Forelimb muscle (tissue), 1 donor: ENCODE results near the gene TNNI3K. TPM values are rescaled to one million over a fixed set of nuclear protein-coding genes. Genes with fewer than 3 reads are reported as not detected.

ENCODE experiments used
- DNase-seq: peaks from one replicate; pipeline ENCODE4 v3.0.0-alpha.2; 2013; ENCODE audit warnings: low read depth
- polyA plus RNA-seq: library from polyadenylated mRNA; unstranded; fragments of 120-200 nt; gene quantifications from one replicate; pipeline ENCODE4 v1.2.1, GENCODE V29; 2013; ENCODE audit not compliant: insufficient read length

TNNI3K gene
- polyA plus RNA-seq, 1 donor, result 1.8 TPM

DNA sequence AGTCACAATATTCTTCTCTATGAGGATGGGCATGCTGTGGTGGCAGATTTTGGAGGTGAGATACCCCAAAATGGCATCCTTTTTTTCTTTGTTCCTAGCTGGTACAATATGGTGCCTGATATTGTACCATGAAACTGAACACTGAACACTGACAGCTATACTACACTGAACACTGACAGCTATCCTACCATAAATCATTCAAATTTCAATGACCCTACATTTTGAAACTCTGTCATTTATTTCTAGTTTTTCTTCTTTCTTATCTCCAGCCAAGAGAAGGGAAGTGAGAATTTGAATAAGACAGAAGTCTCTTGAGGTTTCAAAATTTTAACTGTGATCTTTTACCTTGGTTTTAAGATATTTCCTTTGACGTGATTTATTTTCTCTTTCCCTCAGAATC, 200.9 kb downstream of the TNNI3K start:
- no peak for DNase-seq

DNA sequence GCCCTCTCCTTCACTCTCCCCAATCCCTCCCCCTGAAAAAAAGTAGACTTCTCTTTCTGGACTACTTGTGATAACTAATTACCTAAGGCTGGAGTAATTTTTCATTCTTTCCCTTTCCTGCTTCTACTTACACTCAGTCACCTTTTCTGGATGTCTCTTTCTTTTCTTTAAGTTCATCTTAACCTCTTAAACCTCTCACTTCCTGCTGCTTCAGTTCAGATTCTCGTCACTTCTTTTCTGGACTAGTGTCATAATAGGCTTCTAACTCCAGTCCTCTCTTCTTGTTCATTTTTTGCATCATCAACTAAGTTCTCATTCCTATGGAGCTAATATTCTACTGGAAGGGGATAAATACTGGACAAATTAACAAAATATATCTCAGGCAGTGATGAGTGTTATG, 201.8 kb downstream of the TNNI3K start:
- no peak for DNase-seq

DNA sequence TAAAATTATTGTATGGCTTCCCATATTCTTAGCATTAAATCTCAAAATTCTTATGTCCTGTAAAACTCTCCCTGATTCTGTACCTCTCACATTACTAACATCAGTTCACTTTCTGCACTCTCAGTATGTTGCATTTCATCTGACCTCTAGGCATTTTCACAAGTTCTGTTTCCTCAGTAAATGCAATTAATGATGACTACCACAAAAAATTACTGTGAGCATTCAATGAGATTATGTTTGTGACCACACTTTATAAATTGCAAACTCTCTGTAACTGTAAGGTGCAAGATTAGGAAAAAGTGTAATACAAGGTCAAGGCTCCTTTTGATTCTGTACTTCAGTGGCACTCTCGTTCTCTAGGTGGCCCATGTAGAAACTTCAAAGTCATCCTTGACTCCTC, 216.8 kb downstream of the TNNI3K start:
- no peak for DNase-seq

DNA sequence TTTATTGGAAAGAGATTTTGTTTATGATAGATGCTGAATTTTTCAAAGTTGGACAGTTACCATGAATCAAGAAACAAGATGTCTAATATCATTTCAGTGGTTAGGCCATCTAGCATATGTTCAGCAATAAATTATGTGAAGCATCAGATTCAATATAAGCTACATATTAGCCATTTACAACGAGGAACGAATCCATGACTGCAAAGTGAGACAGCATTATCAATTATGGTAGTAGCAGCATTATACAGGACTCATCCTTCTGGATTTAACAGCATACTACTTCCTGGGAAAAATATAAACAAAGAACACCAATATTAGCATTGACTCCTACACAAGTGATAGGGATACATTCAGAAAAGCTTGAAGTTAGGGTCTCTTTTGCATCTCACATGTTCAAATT, 218.1 kb downstream of the TNNI3K start:
- DNase-seq, result no peak

DNA sequence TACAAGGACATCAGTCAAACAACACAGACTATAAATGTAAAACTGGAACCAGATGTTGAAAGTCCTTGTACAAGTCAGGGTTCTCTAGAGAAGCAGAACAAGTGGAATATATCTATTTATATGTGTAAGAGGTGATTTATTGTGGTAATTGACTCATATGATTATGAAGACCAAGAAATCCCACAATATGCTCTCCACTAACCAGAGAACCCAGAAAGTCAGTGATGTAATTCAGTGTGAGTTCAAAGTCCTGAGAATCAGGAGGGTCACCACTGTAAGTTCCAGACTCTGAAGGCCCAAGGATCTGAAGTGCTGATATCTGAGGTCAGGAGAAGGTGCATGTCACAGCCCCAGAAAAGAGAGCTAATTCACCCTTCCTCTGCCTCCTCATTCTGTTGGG, 220.2 kb downstream of the TNNI3K start:
- no peak for DNase-seq

DNA sequence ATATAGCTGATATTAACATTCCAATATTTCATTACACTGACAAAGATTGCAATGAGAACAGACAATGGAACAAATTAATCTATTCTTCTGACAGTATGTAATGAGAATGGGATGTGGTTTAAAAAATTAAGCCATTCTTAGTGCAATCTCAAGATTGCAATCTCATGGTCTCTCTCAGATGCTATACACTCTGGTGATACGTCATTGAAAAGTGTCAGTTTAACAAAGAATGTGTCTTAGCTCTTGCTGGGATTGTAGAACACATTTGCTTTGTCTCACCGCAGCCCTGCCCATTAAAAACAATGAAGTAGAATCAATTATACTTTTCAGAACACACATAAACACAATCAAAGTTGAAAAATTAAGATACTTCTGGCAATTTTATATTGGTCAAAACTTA, 222.1 kb downstream of the TNNI3K start:
- DNase-seq, result no peak

DNA sequence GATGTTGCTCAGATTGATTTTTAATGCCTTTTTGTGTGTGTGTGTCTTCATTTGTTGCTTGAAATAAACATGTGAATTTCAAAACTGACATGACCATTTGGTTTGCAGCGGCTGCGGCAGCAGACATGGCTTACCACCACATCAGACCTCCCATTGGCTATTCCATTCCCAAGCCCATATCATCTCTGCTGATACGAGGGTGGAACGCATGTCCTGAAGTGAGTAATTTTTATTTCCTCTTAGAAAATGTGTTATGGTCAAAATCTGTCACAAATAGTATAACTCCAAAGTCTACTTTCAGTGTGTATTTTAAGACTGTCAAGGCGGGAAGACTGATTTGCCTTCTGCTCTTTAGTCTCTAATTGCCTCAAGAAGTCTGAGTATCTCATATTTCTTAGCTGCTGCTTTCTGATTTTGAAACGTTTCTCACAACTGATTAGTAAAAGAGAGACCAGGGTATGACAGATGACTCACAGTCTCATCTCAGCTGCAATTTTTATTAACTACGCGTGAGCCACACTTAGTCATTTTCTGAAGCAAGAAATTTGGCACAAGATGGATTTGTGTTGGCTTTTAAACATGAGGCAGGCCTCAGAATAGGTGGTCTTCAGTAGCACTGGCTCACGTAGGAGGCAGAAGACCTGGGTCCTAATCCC, 228.3 kb downstream of the TNNI3K start:
- DNase-seq, result no peak

DNA sequence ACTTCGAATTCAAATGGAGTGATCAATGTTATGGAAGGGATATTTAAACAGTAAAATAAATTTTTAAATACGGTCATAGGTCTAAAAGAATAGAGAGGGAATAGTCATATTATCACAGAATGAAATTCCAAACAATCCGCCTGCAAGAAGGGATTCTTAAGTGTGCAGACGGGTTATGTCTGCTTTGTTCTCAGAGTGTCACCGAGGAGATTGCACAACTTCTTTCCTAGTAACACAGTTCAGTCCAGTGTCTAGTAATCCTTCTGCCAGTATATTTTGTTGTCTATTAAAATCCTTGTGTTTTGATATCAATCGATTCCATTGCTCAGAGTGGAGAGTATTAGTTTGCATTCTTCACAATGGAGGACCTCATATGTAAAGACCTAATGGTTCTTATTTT, 228.8 kb downstream of the TNNI3K start:
- DNase-seq, result no peak

DNA sequence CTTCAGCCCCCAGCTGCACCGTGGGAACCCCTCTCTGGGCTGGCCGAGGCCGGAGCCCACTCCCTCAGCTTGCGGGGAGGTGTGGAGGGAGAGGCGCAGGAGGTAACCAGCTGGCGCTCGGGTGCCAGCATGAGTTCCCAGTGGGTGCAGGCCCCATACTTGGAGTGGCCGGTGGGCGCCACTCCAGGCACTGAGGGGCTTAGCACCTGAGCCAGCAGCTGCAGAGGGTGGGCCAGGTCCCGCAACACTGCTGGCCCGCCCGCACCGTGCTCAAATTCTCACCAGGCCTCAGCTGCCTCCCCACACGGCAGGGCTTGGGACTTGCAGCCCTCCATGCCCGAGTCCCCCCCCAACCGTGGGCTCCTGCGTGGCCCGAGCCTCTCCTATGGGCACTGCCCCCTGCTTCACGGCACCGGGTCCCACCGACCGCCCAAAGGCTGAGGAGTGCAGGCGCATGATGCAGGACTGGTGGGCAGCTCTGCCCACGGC, 230.1 kb downstream of the TNNI3K start:
- DNase-seq, result no peak

DNA sequence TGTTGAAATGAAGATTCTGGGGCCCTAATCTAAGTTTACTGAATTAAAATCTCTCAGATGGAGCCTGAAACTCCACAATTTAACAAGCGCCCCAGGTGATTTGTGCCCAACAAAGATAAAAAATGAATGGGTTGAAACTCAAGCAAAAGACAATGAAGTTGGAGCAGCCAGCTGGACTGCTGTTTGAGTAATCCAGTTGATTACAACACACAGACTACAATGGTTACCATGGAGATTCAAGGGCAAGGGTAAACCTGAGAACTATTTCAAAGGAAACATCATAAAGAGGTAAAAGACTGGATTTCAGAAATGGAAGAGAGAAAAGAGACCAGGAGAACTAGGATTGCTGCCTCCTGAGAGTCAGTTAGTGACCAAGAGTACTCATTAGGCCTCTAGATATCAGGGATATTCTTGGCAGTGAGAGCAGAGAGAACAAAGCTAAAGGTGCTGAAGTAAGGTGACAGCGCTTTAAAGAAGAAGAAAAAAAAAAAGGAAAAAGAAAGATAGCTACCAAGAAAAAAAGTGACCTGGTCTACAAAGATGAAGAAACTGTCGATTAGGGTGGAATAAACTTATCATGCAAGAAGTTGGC, 232.7 kb downstream of the TNNI3K start:
- no peak for DNase-seq

DNA sequence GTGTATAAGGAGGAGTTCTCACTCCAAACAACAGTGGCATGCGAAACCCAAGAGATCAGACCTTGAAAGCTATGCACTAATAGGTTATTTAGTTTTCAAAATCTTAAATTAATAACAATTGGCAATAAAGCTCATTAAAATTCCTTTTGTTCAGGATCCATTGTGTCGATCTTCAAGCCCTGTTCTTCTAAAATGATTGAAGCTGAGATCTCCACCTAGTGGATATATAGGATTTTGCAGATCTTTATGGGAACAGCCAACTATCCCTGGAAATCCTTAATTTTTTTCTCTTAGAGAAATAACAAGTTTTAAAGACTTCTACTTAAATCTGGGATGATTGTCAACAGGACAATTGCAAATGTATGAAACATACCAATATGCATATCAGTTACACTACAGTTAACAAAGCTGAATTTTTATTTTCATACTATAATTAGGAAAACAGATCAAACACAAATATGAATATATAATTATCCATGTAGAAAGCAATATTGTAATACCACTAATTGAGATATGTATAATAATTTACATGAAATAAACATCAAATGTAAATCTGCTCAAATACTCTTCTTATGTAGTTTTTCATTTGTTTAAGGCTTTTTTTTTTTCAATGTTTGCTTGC, 233.9 kb downstream of the TNNI3K start:
- peak; percentile 32 for DNase-seq

DNA sequence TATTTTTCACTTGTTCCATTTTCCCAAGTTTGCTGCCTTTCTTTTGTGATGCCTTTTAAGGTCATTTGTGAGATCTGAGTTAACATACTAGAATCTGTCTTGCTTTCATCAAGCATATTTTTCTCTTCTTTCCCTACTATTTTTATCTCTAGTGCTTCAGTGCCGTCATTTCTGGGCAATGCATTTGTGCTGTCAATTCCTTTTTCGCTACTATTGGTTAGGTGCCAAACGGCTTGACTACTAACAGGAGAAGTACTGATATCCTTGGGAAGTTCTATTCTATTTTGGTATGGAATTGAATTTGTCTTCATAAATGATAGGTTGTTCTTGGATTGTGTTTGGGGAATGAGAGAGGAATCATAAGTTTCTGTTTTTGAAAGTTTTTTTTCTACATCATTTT, 235.1 kb downstream of the TNNI3K start:
- no peak for DNase-seq

DNA sequence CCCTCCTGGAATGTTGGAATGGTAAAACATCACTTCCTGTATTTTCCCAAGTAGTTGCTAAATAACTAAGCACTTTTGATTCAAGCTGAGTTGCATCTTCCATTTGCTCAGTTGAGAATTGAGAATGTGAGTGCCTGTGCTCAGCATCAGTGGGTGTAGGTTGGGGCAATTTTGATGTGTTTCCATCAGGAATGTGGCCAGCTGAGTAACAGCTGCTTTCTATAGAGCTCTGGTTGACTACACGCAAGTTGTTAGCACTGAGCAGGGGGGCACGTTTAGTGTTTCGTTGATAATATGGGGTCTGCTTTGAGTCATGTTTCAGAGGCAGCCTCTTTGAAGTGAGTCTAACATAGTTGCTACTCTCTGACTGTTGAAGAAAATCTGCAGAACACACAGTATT, 235.7 kb downstream of the TNNI3K start:
- no peak for DNase-seq

DNA sequence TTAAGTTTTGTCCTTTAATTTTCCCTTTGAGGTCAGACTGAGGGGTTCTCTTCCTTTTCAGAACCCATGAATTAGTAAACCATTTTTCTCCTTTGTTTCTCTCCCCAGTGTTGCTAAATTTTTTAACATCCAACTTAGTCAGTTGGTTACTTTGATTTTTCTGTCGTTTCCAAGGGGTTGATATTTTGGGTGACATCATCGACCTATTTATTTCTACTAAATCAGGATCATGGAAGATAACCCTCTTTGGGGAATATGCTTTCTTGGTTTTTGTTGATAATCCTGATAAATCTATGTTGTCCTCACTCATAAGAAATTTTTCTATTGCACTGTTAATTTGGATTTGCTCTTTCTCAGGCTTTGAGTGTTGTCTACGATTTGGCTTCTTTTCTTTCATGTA, 236.3 kb downstream of the TNNI3K start:
- no peak for DNase-seq

DNA sequence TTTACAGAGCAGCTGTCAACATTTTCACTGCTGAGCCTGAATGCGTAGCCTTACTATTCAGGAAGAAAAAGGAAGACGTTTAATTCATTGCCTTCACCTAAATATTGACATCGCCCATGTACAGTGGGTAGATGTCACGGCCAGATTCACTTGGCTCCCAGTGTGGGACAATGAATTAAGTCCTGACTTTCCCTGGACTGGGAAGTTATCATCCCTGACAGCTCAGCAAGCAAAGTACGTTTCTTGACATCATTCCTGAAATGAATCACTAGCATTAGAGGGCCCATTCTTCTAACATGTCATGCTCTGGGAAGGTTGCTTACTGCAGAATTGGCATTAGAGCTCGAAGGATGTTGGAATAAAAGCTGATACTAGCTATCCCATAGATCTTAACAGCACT, 239.4 kb downstream of the TNNI3K start:
- DNase-seq, result no peak

DNA sequence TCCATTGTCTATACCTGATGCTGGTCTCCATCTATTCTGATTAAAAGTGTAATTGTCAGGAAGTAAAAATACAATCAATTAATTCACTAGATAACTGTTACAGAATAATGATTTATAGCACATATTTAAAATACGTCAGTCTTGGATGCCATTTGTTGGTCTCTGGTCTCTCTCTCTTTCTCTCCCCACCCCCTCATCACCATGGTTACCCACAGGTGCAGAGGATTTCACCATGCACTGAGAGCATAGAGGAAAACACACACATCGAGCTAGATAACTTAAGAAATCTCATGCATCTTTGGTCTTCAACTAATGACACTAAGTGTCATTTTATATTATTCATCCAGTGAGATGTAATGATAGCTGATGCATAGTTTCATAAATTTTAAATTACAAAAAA, 243.8 kb downstream of the TNNI3K start:
- DNase-seq, result no peak

DNA sequence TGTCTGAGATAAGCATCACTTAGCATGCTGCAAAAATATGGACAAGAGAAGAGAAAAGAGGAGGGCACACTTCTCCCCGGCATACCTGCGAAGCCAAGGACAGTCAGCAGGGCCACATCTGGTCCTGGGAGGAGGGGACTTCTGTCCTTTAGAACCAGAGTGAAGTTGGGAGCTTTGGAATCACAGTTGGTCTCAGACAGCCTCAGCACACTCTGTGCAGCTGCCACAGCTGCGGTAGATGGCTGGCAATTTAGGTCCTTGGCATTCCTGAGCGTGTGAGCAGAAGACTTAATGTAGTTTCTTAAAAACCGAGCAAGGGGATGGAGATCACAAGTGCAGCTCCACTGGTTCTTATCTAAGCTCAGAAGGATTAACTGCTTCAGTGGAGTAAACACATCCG, 244.9 kb downstream of the TNNI3K start:
- DNase-seq, result no peak

DNA sequence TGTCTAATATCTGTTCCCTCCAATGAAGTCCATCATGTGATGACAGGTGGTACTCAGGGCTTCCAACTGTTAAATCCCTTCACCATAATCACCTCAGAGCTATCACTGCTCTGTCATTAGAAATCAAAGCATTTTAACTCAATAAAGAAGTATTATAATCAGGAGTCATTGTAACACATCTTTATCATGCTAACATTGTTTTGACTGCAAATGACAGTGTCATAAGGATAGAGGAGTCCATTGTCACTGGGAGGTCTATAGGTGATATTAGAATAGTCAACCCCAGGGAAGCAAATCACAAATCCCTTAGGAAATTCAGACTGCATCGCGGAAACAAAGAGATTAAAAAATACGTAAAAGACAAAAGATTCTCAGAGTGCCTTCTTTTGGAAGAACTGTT, 246.4 kb downstream of the TNNI3K start:
- no peak for DNase-seq

DNA sequence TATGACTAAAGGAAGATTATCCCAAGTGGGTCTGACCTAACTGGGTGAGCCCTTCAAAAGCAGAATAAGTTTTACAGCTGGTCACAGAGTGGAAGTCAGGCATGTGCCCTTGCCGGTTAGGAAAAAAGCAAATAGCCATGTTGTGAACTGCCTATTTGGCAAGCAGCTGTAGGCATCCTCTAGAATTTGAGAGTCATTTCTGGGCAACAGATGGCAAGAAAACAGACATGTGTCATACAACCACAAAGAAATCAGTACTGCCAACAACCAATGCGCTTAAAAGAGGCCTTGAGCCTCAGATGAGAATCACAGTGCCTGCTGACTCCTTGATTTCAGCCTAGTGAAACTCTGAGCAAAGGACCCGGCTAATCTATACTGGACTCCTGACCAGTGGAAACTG, 250.4 kb downstream of the TNNI3K start:
- DNase-seq, result no peak

DNA sequence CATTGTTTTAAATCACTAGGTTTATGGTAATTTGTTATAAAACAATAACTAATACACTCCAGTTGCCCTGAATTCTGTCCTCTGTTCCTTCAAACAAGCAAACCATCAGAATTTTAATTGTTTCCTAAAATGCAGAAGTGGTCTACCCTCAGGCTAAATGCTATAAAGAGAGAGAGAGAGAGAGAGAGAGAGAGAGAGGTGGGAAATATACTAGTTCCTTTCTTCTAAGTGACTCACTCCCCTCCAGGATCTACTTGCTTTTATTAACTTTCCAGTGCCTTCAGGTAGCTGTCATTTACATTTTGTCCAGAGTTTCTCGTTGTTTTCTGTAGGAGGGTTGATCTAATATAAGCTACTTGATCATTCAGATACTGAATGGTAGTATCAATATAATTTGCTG, 250.8 kb downstream of the TNNI3K start:
- DNase-seq, result no peak

DNA sequence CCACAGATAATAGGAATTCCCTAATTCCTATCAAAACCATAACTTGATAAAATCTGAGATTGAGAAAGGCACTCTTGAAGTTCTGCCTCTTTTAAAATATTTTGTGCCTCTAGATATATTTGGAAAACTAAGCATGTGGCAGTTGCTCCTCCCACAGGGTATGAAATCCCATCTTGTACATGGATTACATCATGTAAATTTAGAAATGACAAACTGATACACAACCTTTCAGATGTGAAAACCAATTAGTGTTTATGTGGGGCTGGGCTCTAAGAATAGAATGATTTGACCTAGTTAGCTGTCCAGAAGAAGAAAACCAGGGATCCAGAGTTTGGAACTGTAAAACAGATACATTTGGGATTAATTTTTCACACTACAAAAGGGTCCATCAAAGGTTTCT, 261.5 kb downstream of the TNNI3K start:
- DNase-seq, result no peak

DNA sequence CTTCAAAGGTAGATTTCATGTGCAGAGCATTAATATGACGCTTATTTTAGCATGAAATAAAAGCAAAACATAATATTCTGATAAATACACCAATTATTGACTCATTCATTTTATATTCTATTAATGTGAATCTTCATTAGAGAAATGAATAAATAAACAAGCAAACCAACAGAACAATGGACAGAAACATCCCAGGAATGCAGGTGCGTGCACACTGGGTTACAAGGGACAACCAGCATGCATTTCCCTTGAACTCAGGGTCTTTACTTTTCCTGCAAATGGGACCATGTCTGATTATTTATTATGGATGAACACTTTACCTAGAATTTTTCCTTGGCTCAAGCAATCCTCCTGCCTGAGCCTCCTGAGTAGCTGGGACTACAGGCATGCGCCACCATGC, 263.7 kb downstream of the TNNI3K start:
- no peak for DNase-seq

DNA sequence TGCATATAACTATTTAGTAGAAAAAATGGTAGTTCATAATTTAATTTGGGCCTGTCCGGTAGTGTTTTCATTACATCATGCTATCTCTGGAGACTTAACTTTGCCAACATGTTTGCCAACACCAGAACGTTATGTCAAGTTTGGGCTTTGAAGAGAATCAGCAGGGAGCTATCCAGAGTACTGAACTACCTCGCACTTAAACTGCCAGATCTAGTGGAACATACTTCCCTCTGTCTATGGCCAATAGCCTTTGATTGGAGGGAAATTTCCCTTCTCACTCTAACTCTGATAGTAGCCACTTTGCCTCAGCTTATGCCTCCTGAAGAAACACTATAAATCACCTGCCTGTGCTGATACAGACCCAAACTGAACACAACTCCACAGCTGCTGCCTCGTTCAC, 267.2 kb downstream of the TNNI3K start:
- DNase-seq, result peak; percentile 39

DNA sequence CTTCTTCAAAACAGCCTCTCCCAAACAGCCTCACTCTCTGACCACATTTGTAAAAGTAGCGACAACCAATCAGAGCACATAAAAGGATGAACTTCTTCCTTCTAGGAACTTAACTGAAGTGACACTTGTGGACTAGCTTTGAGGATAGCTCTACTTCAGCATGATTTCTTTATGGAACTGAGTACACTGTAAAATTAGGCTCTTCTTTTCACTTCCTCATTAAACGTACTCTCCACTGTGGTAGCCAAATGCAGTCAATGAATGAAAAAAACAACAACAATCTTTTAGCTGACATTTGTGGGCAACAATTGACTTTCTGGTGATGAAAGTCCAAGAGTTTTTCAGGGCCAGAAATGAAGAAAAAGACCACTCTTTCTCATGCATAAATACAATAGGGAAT, 267.7 kb downstream of the TNNI3K start:
- no peak for DNase-seq
